ENCODE data around the gene H1-8. TPM values are rescaled to one million over a fixed set of nuclear protein-coding genes. Genes with fewer than 3 reads are reported as not detected.
A peak's percentile ranks its signal among the peaks of the same experiment; 100 is the strongest.
"Not testable (repeated sequence)": the region's sequence is repeated elsewhere in the genome, so short reads cannot be mapped to it uniquely, and the experiment has no call there.

Gene H1-8, protein sequence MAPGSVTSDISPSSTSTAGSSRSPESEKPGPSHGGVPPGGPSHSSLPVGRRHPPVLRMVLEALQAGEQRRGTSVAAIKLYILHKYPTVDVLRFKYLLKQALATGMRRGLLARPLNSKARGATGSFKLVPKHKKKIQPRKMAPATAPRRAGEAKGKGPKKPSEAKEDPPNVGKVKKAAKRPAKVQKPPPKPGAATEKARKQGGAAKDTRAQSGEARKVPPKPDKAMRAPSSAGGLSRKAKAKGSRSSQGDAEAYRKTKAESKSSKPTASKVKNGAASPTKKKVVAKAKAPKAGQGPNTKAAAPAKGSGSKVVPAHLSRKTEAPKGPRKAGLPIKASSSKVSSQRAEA
- not detected for total RNA-seq

GRCh38 chr3:129543156-129543790, at the start of gene H1-8:
Gene H1-8 (plus strand): TSS chr3:129543175. CDS start chr3:129543219, 44 bp downstream.
- Histone ChIP-seq H3K9me3 (no peaks in the 10 kb centered on the region), H3K4me3 (no peak within 1 kb of the TSS), H3K27ac (no peak within 1 kb of the TSS), H3K36me3 (no peaks in the 10 kb centered on the region), H3K27me3 (no peaks in the 10 kb centered on the region), H3K4me1 (no peaks in the 10 kb centered on the region)
- no peak for DNase-seq (ENCODE audit: low spot score)
- TF ChIP-seq, protein P1, sequence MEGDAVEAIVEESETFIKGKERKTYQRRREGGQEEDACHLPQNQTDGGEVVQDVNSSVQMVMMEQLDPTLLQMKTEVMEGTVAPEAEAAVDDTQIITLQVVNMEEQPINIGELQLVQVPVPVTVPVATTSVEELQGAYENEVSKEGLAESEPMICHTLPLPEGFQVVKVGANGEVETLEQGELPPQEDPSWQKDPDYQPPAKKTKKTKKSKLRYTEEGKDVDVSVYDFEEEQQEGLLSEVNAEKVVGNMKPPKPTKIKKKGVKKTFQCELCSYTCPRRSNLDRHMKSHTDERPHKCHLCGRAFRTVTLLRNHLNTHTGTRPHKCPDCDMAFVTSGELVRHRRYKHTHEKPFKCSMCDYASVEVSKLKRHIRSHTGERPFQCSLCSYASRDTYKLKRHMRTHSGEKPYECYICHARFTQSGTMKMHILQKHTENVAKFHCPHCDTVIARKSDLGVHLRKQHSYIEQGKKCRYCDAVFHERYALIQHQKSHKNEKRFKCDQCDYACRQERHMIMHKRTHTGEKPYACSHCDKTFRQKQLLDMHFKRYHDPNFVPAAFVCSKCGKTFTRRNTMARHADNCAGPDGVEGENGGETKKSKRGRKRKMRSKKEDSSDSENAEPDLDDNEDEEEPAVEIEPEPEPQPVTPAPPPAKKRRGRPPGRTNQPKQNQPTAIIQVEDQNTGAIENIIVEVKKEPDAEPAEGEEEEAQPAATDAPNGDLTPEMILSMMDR (IDR thresholded peaks at IDR 0.05): no peak

GRCh38 chr3:129493206-129493605, 49.8 kb upstream of the H1-8 start:
- no peaks in the 10 kb centered on the region for H3K27me3 ChIP-seq
- H3K27ac ChIP-seq: no peak overlapping the region
- H3K4me1 ChIP-seq: peaks cover 0 to 37% of the 10 kb centered on the region in 2 donors
- no peak for DNase-seq (ENCODE audit: low spot score)
- H3K36me3 ChIP-seq: peaks cover 30% of the 10 kb centered on the region
- TF ChIP-seq, protein P1 (IDR thresholded peaks at IDR 0.05): no peak
- H3K4me3 ChIP-seq: no peak overlapping the region
- no peaks in the 10 kb centered on the region for H3K9me3 ChIP-seq

DNA sequence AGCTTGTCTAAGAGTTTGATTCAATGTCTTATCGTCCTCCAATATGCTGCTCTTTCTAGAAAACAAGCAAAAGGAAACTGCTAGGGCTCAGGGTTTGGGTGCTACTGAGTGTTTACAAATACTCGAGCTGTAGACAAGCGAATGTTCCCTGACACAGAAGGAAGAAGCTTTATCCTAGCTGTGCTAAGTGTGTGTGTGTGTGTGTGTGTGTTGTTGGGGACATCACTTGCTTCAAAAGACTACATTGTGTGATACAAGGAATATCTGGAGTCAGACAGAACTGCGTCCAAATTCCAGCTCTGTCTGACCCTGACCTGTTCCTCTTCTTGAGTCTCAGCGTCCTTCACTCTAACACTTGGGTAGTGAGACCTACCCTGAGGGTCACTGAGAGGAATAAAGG, 48.5 kb upstream of the H1-8 start:
- Histone ChIP-seq H3K27ac (peak overlapping the region; percentile 50 to 67), H3K36me3 (peaks cover 30% of the 10 kb centered on the region), H3K4me1 (peaks cover 0 to 49% of the 10 kb centered on the region in 2 donors)
- DNase-seq (ENCODE audit: low spot score); H3K27me3 ChIP-seq; H3K9me3 ChIP-seq; H3K4me3 ChIP-seq: not testable (repeated sequence)

DNA sequence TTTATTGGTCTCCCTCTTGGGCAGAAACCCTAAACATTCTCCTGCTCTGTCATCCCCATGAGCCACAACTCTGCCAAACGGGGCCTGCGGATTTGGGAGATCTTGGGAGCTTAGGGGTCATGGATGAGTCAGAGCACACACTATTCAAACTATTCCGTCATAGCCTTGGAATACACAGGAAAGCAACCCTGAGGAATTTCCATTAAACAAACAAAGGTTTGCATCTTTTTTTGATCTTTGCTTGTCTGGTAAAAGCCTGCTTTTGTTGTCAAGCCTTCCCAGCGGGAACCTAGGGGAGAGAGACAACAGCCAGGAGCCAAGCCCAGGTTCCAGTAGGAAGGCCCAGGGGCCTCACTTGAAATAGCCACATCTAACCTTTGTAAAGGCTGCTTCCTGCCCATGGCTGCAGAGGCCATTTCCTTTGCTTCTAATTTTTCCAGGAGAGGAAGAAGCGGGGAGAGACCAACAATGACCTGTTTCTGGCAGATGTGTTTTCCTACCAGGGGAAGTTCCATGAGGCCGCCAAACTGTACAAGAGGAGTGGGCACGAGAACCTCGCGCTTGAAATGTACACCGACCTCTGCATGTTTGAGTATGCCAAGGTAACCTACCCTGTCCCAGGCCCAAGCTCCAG, 47.9 kb upstream of the H1-8 start:
- peaks cover 0 to 56% of the 10 kb centered on the region in 2 donors for H3K4me1 ChIP-seq
- H3K36me3 ChIP-seq: peaks cover 30% of the 10 kb centered on the region
- H3K27ac ChIP-seq: peak overlapping the region; percentile 50 to 67
- not testable (repeated sequence) for DNase-seq (ENCODE audit: low spot score); H3K27me3 ChIP-seq; H3K9me3 ChIP-seq; H3K4me3 ChIP-seq

DNA sequence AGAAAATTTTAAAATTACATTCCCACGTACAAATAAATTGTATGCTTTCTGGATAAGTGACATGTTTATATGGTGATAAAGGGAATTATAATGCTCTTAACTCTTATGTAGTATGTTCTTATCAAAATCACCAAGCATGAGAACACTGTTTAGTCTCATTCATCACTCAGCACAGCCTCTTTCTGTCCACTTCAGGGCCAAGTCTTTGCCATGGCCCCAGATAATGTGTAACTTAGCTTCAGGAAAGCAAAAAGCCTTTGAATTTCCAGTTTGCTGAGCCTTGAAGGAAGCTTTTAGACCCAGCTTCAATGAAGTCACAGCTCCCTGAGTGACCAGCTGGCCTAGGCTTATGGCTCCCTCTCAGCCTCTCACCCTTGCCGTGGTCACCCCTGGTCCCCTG, 45.1 kb upstream of the H1-8 start:
- H3K4me1 ChIP-seq: peaks cover 0 to 74% of the 10 kb centered on the region in 2 donors
- peaks cover 14% of the 10 kb centered on the region for H3K36me3 ChIP-seq

GRCh38 chr3:129498603-129499488, 44.1 kb upstream of the H1-8 start:
- H3K27ac ChIP-seq: peak overlapping the region; percentile 70
- H3K4me3 ChIP-seq; H3K27me3 ChIP-seq; H3K36me3 ChIP-seq; DNase-seq (ENCODE audit: low spot score); H3K9me3 ChIP-seq: not testable (repeated sequence)
- H3K4me1 ChIP-seq: peaks cover 0 to 83% of the 10 kb centered on the region in 2 donors

More for the DNA sequence above, 45.1 kb upstream of the H1-8 start:
- not testable (repeated sequence) for H3K4me3 ChIP-seq; DNase-seq (ENCODE audit: low spot score); H3K9me3 ChIP-seq; H3K27me3 ChIP-seq
- peak overlapping the region; percentile 70 for H3K27ac ChIP-seq

- H3K27me3 ChIP-seq; DNase-seq (ENCODE audit: low spot score); H3K4me3 ChIP-seq; H3K9me3 ChIP-seq: not testable (repeated sequence)
- Histone ChIP-seq H3K27ac (peak overlapping the region; percentile 39 to 70), H3K36me3 (peaks cover 14% of the 10 kb centered on the region), H3K4me1 (peaks cover 0 to 83% of the 10 kb centered on the region in 2 donors)
Measured at GRCh38 chr3:129499604-129500333, 43.2 kb upstream of the H1-8 start.
